Measurements from ENCODE around the gene RAP1A. TPM values are rescaled to one million over a fixed set of nuclear protein-coding genes. Genes with fewer than 3 reads are reported as not detected.

Gene RAP1A
- total RNA-seq, 1 experiment from 2014 or later = 25.4 TPM

GRCh38 chr1:111704776-111705175, 85.2 kb downstream of the RAP1A start (continued):
- TF ChIP-seq E2F1 (CRISPR knock-in tag; IDR thresholded peaks at IDR 0.05) = no peak
- TF ChIP-seq NR2C2 (CRISPR knock-in tag; IDR thresholded peaks at IDR 0.05) = no peak

- Mint-ChIP-seq H3K27me3 (ENCODE audit: low read depth) (no peaks in the 10 kb centered on the region), H3K4me1 (no peaks in the 10 kb centered on the region), H3K36me3 (peaks cover 16% of the 10 kb centered on the region), H3K9me3 (no peaks in the 10 kb centered on the region), H3K27ac (no peak overlapping the region), H3K4me3 (no peak overlapping the region)
- TF ChIP-seq EMX1 (CRISPR knock-in tag; IDR thresholded peaks at IDR 0.05) (no peak), GABPB1 (CRISPR knock-in tag; IDR thresholded peaks at IDR 0.05) (no peak), NR3C1 (CRISPR knock-in tag; conservative IDR thresholded peaks at IDR 0.05; ENCODE audit: low read depth) (no peak), HMGXB4 (CRISPR knock-in tag; IDR thresholded peaks at IDR 0.05) (no peak), NFYB (CRISPR knock-in tag; conservative IDR thresholded peaks at IDR 0.05; ENCODE audit: low read depth) (no peak), TEAD4 (CRISPR knock-in tag; IDR thresholded peaks at IDR 0.05) (no peak), CDX4 (CRISPR knock-in tag; IDR thresholded peaks at IDR 0.05; ENCODE audit: borderline replicate concordance) (no peak), FOXJ3 (CRISPR knock-in tag; IDR thresholded peaks at IDR 0.05; ENCODE audit: borderline replicate concordance) (no peak), IRF2 (CRISPR knock-in tag; IDR thresholded peaks at IDR 0.05; ENCODE audit: borderline replicate concordance, low read depth) (no peak), TCF7 (CRISPR knock-in tag; IDR thresholded peaks at IDR 0.05; ENCODE audit: low read depth) (no peak), JAZF1 (CRISPR knock-in tag; IDR thresholded peaks at IDR 0.05) (no peak)
- POLR2A ChIA-PET = no interaction called here
- no peak for ATAC-seq
- CTCF ChIA-PET = no interaction called here
- DNase-seq (ENCODE audit: low spot score) = no peak
These were observed 86.3 kb downstream of the RAP1A start for GRCh38 chr1:111705841-111706240.

GRCh38 chr1:111706921-111707320, 87.3 kb downstream of the RAP1A start:
- DNase-seq (ENCODE audit: low spot score) (no peak), ATAC-seq (no peak)
- Mint-ChIP-seq H3K4me3 (no peak overlapping the region), H3K36me3 (peaks cover 14% of the 10 kb centered on the region), H3K9me3 (no peaks in the 10 kb centered on the region), H3K4me1 (no peaks in the 10 kb centered on the region), H3K27me3 (ENCODE audit: low read depth) (no peaks in the 10 kb centered on the region), H3K27ac (no peak overlapping the region)
- ChIA-PET CTCF (no interaction called here), POLR2A (no interaction called here)
- no peak for TF ChIP-seq ZNF512 (CRISPR knock-in tag; IDR thresholded peaks at IDR 0.05; ENCODE audit: borderline replicate concordance)

GRCh38 chr1:111707906-111708305, 88.3 kb downstream of the RAP1A start:
- ChIA-PET CTCF (interaction anchor here (0.9 kb wide), 1 partner anchor 199 kb away, joined by 3 read pairs; no protein-coding TSS in a partner anchor), POLR2A (no interaction called here)
- Mint-ChIP-seq H3K36me3 (peaks cover 14% of the 10 kb centered on the region), H3K27ac (no peak overlapping the region; the same call in 1 of the 2 replicates), H3K9me3 (no peaks in the 10 kb centered on the region), H3K4me1 (no peaks in the 10 kb centered on the region), H3K27me3 (ENCODE audit: low read depth) (no peaks in the 10 kb centered on the region), H3K4me3 (no peak overlapping the region)
- DNase-seq (ENCODE audit: low spot score) (no peak), ATAC-seq (no peak)
- TF ChIP-seq ZNF317 (CRISPR knock-in tag; IDR thresholded peaks at IDR 0.05; ENCODE audit: borderline replicate concordance, low read depth) = no peak
- no peak for TF ChIP-seq MYBL2 (CRISPR knock-in tag; IDR thresholded peaks at IDR 0.05)
- no peak for TF ChIP-seq CBFB (CRISPR knock-in tag; IDR thresholded peaks at IDR 0.05; ENCODE audit: low read depth)
- TF ChIP-seq ETV6 (CRISPR knock-in tag; IDR thresholded peaks at IDR 0.05) = no peak
- no peak for TF ChIP-seq STAT6 (CRISPR knock-in tag; conservative IDR thresholded peaks at IDR 0.05; ENCODE audit: low read depth)
- TF ChIP-seq SOX15 (CRISPR knock-in tag; IDR thresholded peaks at IDR 0.05) = no peak
- no peak for TF ChIP-seq ATF1 (CRISPR knock-in tag; IDR thresholded peaks at IDR 0.05)
- TF ChIP-seq E2F4 (CRISPR knock-in tag; IDR thresholded peaks at IDR 0.05; ENCODE audit: borderline replicate concordance, low read depth) = no peak
- no peak for TF ChIP-seq NFE2L1 (CRISPR knock-in tag; IDR thresholded peaks at IDR 0.05)
